HG02759 (cell line): Measurements from ENCODE around the gene P2RX1.
"Not testable (repeated sequence)": the region's sequence is repeated elsewhere in the genome, so short reads cannot be mapped to it uniquely, and the experiment has no call there.

Experiments used
- ATAC-seq: cut with Tn5 transposase; IDR thresholded peaks from one replicate; pipeline ENCODE4 v1.9.1; 2021; ENCODE audit warnings: mild to moderate bottlenecking, moderate library complexity; ENCODE audit not compliant: unreplicated experiment

P2RX1 gene

DNA sequence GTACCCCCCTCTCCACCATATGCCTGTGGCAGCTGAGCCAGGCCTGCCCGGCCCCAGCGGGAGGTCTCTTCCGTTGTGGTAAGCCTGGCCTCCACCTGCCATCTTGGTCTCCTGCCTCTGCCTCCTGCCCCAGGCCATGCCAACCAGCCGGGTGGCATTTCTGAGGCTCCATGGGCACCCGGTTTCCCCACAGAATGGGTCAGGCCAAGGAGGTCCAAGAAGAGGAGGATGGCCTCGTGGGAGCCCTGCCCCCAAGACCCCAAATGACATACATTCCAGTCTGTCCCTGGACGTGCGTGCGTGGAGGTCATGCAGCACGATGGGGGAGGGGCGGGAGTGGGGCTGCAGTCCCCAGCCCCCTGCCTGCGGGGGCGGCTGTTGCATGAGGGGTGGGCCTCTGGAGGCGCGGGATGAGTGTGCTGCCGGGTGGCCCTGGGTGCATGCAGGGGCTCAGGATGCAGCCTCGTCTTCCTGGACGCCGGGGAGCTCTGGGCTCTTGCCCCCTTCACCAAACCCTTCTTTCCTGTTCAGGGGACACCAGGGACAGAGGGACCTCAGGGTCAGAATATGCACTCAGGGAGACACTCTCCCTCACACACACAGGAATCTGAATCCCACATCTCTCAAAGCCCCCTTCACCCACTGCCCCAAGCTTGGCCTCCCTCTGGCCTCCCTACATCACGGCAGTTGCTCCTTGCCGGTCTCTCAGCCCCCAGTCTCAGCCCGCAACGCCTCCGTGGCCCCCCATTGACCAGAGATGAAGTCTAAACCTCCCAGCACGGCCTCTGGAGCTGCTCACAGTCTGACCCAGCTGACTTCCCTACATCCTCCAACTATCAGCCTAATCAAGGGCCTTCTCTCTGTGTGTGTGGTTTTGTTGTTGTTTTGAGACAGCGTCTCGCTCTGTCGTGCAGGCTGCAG, 54.2 kb downstream of the P2RX1 start:
- ATAC-seq: no peak

DNA sequence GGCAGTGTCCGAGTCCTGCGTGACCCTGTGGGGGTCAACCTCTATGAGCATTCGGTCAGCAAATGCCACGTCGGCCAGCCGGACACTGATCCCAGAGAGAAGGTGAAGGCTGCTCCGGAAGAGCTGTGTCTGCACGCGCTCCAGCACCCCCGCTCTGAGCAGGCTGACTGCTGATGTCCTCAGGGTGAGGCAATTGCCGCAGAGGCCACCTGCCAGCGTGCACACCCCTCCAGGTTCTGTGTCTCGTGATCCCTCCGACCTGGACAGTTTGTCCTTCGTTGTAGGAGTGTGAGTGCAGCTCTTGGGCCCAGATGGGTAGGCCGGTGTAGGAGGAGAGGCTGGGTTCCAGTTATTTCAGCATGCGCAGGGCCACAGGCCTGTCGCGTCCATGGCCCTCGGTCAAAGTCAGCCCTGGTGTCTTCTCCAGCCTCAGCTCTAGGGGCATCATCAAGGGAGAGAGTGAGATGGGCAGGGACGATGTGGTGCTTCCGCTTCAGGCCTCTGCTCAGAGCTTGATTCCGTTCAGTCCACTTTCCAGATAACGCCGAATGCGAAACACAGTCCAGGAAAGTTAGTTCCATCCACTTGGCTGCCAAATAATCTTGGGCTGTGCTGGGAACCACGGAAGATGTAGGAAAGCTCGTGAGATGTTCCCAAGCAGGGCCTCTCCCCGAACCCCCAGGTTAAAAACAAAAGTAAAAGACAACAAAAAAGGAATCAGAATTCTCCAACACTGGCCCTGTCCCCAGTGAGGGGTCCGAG, 55.1 kb downstream of the P2RX1 start:
- no peak for ATAC-seq

DNA sequence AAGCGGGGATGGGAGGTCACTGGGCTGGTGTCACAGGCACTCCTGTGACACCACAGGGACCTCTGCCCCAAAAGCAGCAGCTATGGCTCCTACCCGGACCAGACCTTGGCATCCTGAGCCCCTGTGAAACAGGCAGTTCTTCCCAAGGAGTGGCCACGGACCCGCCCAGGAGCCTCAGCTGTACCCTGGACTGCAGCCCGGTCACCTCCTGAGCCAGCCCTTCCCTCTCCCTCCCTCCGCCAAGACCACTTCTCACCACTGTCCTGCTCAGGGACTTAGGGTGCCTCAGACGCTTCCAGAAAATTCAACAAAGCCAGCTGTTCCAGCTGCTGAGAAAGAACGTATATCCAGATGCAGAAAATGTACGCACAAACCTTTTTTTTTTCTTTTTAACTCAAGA, 56.3 kb downstream of the P2RX1 start:
- ATAC-seq: no peak

DNA sequence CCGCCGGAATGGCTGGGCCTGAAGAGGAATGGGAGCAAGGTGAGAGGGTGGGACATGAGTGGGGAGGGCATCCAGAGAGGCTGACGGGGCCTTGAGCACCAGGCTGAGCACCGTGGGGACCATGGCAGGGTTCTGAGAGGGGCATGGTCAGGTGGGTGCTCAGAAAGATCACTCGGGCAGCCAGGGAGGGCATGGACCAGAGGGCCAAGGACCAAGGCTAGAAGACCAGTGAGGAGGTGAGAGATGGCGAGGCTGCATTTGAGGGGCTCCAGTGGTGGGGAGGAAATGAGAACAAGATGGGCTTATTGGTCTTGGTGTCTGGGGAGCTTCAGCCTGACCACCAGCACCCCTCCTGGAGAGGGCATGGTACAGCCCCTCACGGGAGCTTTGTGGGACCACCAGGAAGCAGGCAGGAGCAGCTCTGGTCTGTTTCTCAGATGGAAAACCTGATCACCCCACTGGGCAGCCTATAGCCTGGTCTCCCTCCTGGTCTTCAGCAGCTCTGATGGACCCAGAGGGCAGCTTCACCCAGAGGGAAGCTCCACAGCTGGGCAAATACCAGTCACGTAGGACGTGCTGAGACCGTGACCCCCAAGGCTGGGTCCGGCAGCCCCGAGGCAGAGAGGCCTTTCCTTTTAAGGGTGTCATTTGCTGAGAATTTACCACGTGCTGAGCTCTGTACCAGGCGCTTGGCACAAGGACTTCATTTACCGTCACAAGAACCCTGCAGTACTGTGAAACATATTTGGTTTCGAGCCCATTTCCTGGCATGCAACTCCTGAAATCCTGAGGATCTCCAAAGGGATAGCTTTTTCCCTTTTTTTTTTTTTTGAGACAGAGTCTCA, 58.8 kb downstream of the P2RX1 start:
- no peak for ATAC-seq

DNA sequence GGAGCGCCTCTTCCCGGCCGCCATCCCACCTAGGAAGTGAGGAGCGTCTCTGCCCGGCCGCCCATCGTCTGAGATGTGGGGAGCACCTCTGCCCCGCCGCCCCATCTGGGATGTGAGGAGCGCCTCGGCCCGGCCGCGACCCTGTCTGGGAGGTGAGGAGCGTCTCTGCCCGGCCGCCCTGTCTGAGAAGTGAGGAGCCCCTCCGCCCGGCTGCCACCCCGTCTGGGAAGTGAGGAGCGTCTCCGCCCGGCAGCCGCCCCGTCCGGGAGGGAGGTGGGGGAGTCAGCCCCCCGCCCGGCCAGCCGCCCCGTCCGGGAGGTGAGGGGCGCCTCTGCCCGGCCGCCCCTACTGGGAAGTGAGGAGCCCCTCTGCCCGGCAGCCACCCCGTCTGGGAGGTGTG, 62.1 kb downstream of the P2RX1 start:
- ATAC-seq: not testable (repeated sequence)

DNA sequence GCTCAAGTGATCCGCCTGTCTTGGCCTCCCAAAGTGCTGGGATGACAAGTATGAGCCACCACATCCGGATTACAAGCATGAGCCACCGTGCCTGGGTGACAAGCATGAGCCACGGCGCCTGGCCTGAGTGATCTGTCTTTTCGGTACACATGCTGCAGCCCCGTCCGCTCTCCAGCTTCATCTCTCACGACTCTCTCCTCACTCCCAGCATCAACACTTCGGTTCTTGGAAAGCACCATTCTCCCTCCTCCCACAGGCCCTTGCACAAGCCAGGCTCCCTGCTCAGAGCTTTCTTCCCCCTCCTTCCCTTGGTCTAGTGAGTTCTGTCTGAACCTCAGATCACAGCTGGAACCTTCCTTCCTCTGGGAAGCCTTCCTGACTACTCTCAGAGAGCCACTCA, 63.7 kb downstream of the P2RX1 start:
- no peak for ATAC-seq

DNA sequence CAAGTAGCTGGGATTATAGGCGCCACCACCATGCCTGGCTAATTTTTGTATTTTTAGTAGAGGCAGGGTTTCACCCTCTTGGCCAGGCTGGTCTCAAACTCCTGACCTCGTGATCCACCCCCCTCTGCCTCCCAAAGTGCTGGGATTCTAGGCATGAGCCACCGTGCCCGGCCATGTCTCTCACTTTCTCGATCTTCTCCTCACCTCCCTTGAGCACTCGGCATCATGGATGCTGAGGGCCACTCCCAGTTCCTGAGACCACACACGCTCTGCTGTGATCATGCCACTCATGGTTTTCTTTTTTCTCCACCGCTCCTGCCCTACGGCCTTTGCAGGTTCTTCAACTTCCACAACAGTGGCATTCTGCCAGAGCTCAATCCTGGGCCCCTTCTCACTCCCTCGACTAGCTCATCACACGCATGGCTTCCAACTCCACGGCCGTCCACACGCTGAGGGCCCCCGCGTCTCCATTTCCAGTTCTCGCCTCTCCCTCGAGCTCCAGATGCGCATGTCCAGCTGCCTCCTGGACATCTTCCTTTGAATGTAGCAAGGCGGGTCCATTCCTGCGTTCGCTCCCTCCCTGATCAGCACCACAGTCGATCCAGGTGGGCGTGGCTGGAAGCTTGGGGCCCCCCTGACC, 64.7 kb downstream of the P2RX1 start:
- no peak for ATAC-seq

DNA sequence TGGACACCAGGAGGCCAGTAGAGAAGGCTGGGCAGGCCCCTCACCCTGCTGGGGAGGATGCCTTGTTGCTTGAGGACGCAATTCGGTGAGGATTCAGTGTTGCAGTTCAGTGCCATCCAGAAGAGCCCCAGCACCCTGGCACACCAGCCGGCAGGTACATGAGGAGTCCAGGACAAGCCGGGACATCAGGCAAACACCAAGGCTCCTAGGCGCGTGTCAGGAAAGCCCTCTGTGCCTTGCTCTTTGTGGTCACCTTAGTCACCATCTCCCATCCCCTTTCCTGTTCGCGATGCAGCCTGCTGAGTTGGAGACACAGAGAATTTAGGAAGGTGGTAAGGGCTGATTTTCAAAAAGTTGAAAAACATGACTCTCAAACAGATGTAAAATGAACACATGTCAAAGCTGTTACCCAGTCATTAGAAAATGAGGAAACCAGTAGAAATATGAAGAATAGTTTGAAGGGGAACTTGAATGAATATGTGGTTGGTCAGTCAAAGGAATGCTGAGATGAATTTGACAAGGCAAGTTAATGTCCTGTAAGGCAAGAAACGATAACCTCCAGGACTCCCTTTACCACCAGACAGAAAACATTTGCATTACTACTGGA, 67.9 kb downstream of the P2RX1 start:
- ATAC-seq: no peak

DNA sequence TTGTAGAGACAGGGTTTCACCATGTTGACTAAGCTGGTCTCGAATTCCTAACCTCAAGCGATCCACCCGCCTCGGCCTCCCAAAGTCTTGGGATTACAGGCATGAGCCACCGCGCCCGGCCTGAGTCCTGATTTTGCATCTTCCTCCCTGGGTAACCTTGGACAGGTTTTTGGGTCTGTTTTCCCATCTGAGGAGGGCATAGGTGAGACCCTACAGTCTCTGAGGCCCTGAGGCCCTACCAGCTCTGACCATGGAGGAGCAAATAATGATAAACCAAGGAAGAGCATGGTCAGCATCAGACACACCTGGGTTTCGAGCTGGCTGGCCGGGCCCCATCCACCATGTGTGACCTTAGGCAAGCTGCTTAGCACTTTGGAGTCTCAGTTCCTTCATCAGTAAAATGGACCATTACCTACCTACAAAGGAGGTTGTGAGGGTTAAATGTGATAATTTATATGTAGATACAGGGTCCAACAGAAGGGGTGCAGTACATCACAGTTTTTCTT, 69.0 kb downstream of the P2RX1 start:
- ATAC-seq: no peak
